Retinal pigment epithelial cell (primary cell): Measurements from ENCODE around the gene SVIL.

ENCODE experiments used
- DNase-seq: peaks from one replicate; pipeline ENCODE4 v3.0.0-alpha.2; 2010; ENCODE audit warnings: low read depth
- H3K4me3 ChIP-seq: 2 replicates; pipeline ENCODE4 v1.5.1; 2011; ENCODE audit warnings: mild to moderate bottlenecking, low read length, control low read depth, moderate library complexity
- CTCF ChIP-seq: conservative IDR thresholded peaks from 2 replicates; pipeline ENCODE4 v1.5.1; 2011; ENCODE audit warnings: low read depth, low read length, control low read depth, inconsistent platforms

The SVIL gene

GRCh38 chr10:29671228-29671780 is 36.5 kb upstream of the SVIL start:
- no peak for DNase-seq
- TF ChIP-seq CTCF = no peak
- H3K4me3 ChIP-seq = no peak overlapping the region

- no peak overlapping the region for H3K4me3 ChIP-seq
- no peak for DNase-seq
- no peak for TF ChIP-seq CTCF
Measured at GRCh38 chr10:29670761-29671160, 36.0 kb upstream of the SVIL start.

GRCh38 chr10:29669149-29669548 is 34.4 kb upstream of the SVIL start:
- TF ChIP-seq CTCF = no peak
- H3K4me3 ChIP-seq = no peak overlapping the region
- no peak for DNase-seq

GRCh38 chr10:29668628-29669027 is 33.9 kb upstream of the SVIL start:
- DNase-seq = no peak
- TF ChIP-seq CTCF = no peak
- H3K4me3 ChIP-seq = no peak overlapping the region

- no peak for TF ChIP-seq CTCF
- H3K4me3 ChIP-seq = no peak overlapping the region
- DNase-seq = no peak
Measured at GRCh38 chr10:29667191-29667590, 32.4 kb upstream of the SVIL start.

GRCh38 chr10:29666201-29666600 is 31.4 kb upstream of the SVIL start:
- DNase-seq = no peak
- TF ChIP-seq CTCF = no peak
- H3K4me3 ChIP-seq = no peak overlapping the region

- no peak for DNase-seq
- no peak for TF ChIP-seq CTCF
- no peak overlapping the region for H3K4me3 ChIP-seq
Measured at GRCh38 chr10:29663718-29664117, 28.9 kb upstream of the SVIL start.
